Tibial nerve (tissue), 4 donors: ENCODE measurements around the gene ASCL4.

Experiments used
- EP300 ChIP-seq, 2 donors: sonication (generic); formaldehyde crosslinking; IDR thresholded peaks; one replicate each; pipeline ENCODE4 v1.6.1; 2017; ENCODE audit warnings: antibody characterized with exemption in 2 of 2, mild to moderate bottlenecking in 1 of 2
- TF ChIP-seq, protein P1 (sequence below), 5 experiments: fragments of 200-600 bp in 3 of 5; fragments of 450-650 bp in 2 of 5; sonication (generic) in 3 of 5; IDR thresholded peaks; one replicate each; pipeline ENCODE4 v1.5.1; 2016 to 2019; ENCODE audit warnings: antibody characterized with exemption in 5 of 5, mild to moderate bottlenecking in 3 of 5, moderate library complexity in 2 of 5

- TF ChIP-seq, protein P1, sequence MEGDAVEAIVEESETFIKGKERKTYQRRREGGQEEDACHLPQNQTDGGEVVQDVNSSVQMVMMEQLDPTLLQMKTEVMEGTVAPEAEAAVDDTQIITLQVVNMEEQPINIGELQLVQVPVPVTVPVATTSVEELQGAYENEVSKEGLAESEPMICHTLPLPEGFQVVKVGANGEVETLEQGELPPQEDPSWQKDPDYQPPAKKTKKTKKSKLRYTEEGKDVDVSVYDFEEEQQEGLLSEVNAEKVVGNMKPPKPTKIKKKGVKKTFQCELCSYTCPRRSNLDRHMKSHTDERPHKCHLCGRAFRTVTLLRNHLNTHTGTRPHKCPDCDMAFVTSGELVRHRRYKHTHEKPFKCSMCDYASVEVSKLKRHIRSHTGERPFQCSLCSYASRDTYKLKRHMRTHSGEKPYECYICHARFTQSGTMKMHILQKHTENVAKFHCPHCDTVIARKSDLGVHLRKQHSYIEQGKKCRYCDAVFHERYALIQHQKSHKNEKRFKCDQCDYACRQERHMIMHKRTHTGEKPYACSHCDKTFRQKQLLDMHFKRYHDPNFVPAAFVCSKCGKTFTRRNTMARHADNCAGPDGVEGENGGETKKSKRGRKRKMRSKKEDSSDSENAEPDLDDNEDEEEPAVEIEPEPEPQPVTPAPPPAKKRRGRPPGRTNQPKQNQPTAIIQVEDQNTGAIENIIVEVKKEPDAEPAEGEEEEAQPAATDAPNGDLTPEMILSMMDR (IDR thresholded peaks at IDR 0.05): no peak
- no peak for TF ChIP-seq EP300 (IDR thresholded peaks at IDR 0.05)
Observed at GRCh38 chr12:107735763-107736162, 38.7 kb upstream of the ASCL4 start.
